Measurements from ENCODE around the gene HFM1.
"Not testable (repeated sequence)": the region's sequence is repeated elsewhere in the genome, so short reads cannot be mapped to it uniquely, and the experiment has no call there.

Gene HFM1

GRCh38 chr1:91393042-91393441 lies 11.6 kb downstream of the HFM1 start:
- no peak for TF ChIP-seq CTCF (IDR thresholded peaks at IDR 0.05; ENCODE audit: extremely low read depth, missing control alignments)
- no peak for DNase-seq (ENCODE audit: low spot score)

GRCh38 chr1:91386109-91386508 lies 18.5 kb downstream of the HFM1 start:
- no peak for DNase-seq (ENCODE audit: low spot score)
- TF ChIP-seq CTCF (IDR thresholded peaks at IDR 0.05; ENCODE audit: extremely low read depth, missing control alignments), result no peak

- TF ChIP-seq CTCF (IDR thresholded peaks at IDR 0.05; ENCODE audit: extremely low read depth, missing control alignments), result no peak
- no peak for DNase-seq (ENCODE audit: low spot score)
Observed at GRCh38 chr1:91383456-91383855, 21.2 kb downstream of the HFM1 start.

- no peak for DNase-seq (ENCODE audit: low spot score)
- TF ChIP-seq CTCF (IDR thresholded peaks at IDR 0.05; ENCODE audit: extremely low read depth, missing control alignments), result no peak
Observed at GRCh38 chr1:91381844-91382243, 22.8 kb downstream of the HFM1 start.

- TF ChIP-seq CTCF (IDR thresholded peaks at IDR 0.05; ENCODE audit: extremely low read depth, missing control alignments), result no peak
- no peak for DNase-seq (ENCODE audit: low spot score)
Observed at GRCh38 chr1:91374086-91374485, 30.6 kb downstream of the HFM1 start.

GRCh38 chr1:91372230-91372629 lies 32.4 kb downstream of the HFM1 start:
- not testable (repeated sequence) for DNase-seq (ENCODE audit: low spot score)

- DNase-seq (ENCODE audit: low spot score), result no peak
- no peak for TF ChIP-seq CTCF (IDR thresholded peaks at IDR 0.05; ENCODE audit: extremely low read depth, missing control alignments)
Observed at GRCh38 chr1:91349524-91349923, 55.1 kb downstream of the HFM1 start.

GRCh38 chr1:91346824-91347223 lies 57.8 kb downstream of the HFM1 start:
- no peak for TF ChIP-seq CTCF (IDR thresholded peaks at IDR 0.05; ENCODE audit: extremely low read depth, missing control alignments)
- no peak for DNase-seq (ENCODE audit: low spot score)
